Measurements from ENCODE around the gene RPS21.

The RPS21 gene

DNA sequence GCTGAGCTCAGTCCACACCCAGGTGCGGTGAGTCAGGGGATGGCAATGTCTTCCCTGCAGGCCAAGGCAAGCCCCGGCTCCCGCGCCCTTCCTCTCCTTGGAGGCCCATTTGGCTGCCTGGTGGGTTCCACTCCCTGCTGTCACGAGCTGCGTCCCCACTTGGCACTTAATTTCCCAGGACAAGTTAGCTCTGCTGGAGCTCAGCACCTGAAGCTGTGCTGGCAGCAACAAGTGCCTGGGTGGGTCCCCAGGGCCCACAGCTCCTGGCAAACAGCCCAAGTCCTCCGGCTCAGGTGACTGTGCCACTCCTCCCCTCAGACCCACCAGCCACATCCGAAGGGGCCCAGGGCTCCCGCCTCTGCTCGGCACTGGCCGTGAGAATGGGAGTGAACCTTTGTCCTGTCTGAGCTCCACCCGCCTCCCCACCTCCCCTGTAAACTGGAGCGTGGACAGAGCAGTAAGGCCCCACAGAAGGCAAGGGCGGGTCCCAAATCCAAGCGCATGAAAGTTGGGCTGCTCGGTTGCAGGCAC, 36.7 kb upstream of the RPS21 start:
- no peaks in the 10 kb centered on the region for H3K9me2 ChIP-seq (replicated peaks; ENCODE audit: control insufficient read depth, low read length)
- H3K9me3 ChIP-seq (ENCODE audit: control insufficient read depth, insufficient read depth, low read length), result no peaks in the 10 kb centered on the region
- H3K4me1 ChIP-seq (ENCODE audit: control insufficient read depth, low read length), result peaks cover 6% of the 10 kb centered on the region
- H3K4me2 ChIP-seq (ENCODE audit: low read length), result no peak overlapping the region
- H3K36me3 ChIP-seq (ENCODE audit: control insufficient read depth, low read length), result peaks cover 3% of the 10 kb centered on the region
- no peak for TF ChIP-seq EZH2phosphoT487 (IDR thresholded peaks at IDR 0.05; ENCODE audit: borderline replicate concordance, low read length)
- TF ChIP-seq, protein P1, sequence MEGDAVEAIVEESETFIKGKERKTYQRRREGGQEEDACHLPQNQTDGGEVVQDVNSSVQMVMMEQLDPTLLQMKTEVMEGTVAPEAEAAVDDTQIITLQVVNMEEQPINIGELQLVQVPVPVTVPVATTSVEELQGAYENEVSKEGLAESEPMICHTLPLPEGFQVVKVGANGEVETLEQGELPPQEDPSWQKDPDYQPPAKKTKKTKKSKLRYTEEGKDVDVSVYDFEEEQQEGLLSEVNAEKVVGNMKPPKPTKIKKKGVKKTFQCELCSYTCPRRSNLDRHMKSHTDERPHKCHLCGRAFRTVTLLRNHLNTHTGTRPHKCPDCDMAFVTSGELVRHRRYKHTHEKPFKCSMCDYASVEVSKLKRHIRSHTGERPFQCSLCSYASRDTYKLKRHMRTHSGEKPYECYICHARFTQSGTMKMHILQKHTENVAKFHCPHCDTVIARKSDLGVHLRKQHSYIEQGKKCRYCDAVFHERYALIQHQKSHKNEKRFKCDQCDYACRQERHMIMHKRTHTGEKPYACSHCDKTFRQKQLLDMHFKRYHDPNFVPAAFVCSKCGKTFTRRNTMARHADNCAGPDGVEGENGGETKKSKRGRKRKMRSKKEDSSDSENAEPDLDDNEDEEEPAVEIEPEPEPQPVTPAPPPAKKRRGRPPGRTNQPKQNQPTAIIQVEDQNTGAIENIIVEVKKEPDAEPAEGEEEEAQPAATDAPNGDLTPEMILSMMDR (IDR thresholded peaks at IDR 0.05; ENCODE audit: low read depth, low read length, poor library complexity, severe bottlenecking), result no peak
- no peaks in the 10 kb centered on the region for H3K79me2 ChIP-seq (ENCODE audit: control insufficient read depth, low read length)
- H3F3A ChIP-seq (ENCODE audit: control insufficient read depth, insufficient read depth), result no peaks in the 10 kb centered on the region
- no peak overlapping the region for H3K27ac ChIP-seq (ENCODE audit: low read depth, low read length)
- no peak overlapping the region for H3K4me3 ChIP-seq (ENCODE audit: low read length)
- H3K27me3 ChIP-seq (ENCODE audit: control insufficient read depth, low read length), result no peaks in the 10 kb centered on the region
- H4K20me1 ChIP-seq (ENCODE audit: control insufficient read depth, insufficient read depth, low read depth, low read length), result no peaks in the 10 kb centered on the region

DNA sequence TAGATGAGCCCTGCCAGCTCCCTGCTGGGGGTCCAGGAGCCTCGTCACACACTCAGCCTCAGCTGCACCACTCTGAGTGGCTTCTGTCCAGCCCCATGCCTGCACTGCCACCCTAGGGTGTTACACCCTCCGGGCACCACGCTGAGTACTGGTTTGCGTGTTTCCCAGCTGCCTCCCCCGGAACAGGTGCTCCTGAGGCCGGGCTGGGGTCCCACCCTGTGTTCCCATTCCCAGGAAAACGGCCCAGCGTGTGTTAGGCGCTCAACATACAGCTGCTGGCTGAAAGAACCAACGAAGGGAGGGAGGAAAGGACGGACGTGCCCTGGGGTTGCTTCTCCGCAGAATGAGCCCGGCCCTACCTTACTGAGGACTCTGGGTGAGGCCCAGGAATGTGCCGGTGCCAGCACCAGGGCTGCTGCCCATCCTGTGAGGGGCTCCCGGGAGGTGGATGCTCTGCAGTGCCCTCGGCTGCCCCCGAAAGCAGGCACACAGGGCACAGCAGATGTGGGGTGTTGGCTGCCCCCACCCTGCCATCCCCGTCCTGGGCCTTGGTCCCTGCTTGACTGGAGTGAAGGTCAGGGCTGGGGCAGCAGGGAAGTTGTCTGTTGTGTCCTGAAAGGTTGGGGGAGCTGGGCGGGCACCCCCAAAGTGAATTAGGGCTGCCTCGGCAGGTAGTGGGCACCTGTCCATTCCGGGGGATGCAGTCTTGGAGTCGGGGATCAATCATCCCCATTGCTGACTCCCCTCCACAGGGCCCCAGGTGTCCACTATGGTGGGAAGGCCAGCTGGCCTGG, 36.1 kb upstream of the RPS21 start:
- H3K79me2 ChIP-seq (ENCODE audit: control insufficient read depth, low read length), result no peaks in the 10 kb centered on the region
- no peaks in the 10 kb centered on the region for H3F3A ChIP-seq (ENCODE audit: control insufficient read depth, insufficient read depth)
- no peaks in the 10 kb centered on the region for H3K27me3 ChIP-seq (ENCODE audit: control insufficient read depth, low read length)
- H4K20me1 ChIP-seq (ENCODE audit: control insufficient read depth, insufficient read depth, low read depth, low read length), result no peaks in the 10 kb centered on the region
- H3K4me3 ChIP-seq (ENCODE audit: low read length), result no peak overlapping the region
- H3K4me1 ChIP-seq (ENCODE audit: control insufficient read depth, low read length), result peaks cover under 1% of the 10 kb centered on the region; the same call in 1 of the 2 replicates
- H3K36me3 ChIP-seq (ENCODE audit: control insufficient read depth, low read length), result no peaks in the 10 kb centered on the region; the same call in none of the 2 replicates
- H3K9me2 ChIP-seq (replicated peaks; ENCODE audit: control insufficient read depth, low read length), result no peaks in the 10 kb centered on the region
- no peak overlapping the region for H3K4me2 ChIP-seq (ENCODE audit: low read length)
- H3K27ac ChIP-seq (ENCODE audit: low read depth, low read length), result no peak overlapping the region
- TF ChIP-seq EZH2phosphoT487 (IDR thresholded peaks at IDR 0.05; ENCODE audit: borderline replicate concordance, low read length), result no peak
- TF ChIP-seq, protein P1 (IDR thresholded peaks at IDR 0.05; ENCODE audit: low read depth, low read length, poor library complexity, severe bottlenecking), result no peak
- H3K9me3 ChIP-seq (ENCODE audit: control insufficient read depth, insufficient read depth, low read length), result no peaks in the 10 kb centered on the region

DNA sequence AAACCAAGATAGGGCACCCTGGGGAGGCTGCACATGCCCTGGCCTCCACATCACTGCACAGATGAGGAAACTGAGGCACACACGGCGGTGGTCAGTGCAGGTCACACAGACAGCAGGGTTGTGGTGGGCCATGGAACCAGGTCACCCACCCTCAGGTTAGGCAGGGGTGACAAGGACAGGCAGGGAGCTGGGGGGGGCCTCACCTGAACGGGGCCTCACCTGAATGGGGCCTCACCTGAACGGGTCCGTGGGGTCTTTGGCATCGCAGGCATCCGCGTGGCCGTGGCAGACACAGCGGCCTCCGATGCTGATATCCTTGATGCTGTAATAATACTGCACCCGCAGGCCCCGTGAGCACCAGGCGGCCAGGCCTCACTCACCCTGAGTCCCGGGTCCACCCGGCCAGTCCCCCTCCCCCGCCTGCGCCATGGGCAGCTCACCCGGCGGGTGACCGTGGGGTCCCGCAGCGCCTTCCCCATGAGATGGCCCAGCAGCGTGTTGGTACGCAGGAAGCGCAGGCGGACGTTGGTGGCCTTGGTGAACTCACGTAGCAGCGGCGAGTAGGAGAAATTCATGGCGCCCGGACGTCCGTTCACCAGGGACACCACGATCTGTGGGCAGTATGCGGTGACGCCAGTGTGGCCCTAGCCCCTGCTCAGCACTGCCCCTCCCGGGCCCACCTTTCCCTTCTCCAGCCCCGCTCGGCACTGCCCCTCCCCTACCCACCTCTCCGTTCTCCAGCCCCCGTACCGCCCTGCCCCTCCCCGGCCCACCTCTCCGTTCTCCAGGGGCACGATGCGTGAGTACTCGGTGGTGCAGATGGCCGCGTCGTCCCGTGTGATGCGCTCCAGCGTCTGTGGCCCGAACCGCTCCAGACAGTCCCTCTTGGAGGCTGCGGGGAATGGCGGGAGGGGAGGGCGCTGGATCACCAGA, 35.2 kb upstream of the RPS21 start:
- H3K9me2 ChIP-seq (replicated peaks; ENCODE audit: control insufficient read depth, low read length), result no peaks in the 10 kb centered on the region
- H3K36me3 ChIP-seq (ENCODE audit: control insufficient read depth, low read length), result no peaks in the 10 kb centered on the region; the same call in none of the 2 replicates
- no peaks in the 10 kb centered on the region for H3K79me2 ChIP-seq (ENCODE audit: control insufficient read depth, low read length)
- TF ChIP-seq, protein P1 (IDR thresholded peaks at IDR 0.05; ENCODE audit: low read depth, low read length, poor library complexity, severe bottlenecking), result no peak
- no peak for TF ChIP-seq EZH2phosphoT487 (IDR thresholded peaks at IDR 0.05; ENCODE audit: borderline replicate concordance, low read length)
- no peak overlapping the region for H3K27ac ChIP-seq (ENCODE audit: low read depth, low read length)
- no peaks in the 10 kb centered on the region for H4K20me1 ChIP-seq (ENCODE audit: control insufficient read depth, insufficient read depth, low read depth, low read length)
- no peak overlapping the region for H3K4me3 ChIP-seq (ENCODE audit: low read length)
- H3K27me3 ChIP-seq (ENCODE audit: control insufficient read depth, low read length), result no peaks in the 10 kb centered on the region
- no peaks in the 10 kb centered on the region for H3F3A ChIP-seq (ENCODE audit: control insufficient read depth, insufficient read depth)
- H3K4me2 ChIP-seq (ENCODE audit: low read length), result no peak overlapping the region
- H3K4me1 ChIP-seq (ENCODE audit: control insufficient read depth, low read length), result no peaks in the 10 kb centered on the region
- no peaks in the 10 kb centered on the region for H3K9me3 ChIP-seq (ENCODE audit: control insufficient read depth, insufficient read depth, low read length)
